Endodermal cell (in vitro differentiated cells): ENCODE data around the gene BPIFB2. TPM values are rescaled to one million over a fixed set of nuclear protein-coding genes. Genes with fewer than 3 reads are reported as not detected.

Source experiments
- DNase-seq: peaks from one replicate; pipeline ENCODE4 v3.0.0-alpha.2; 2017
- H3K27ac ChIP-seq: 2 replicates; pipeline ENCODE4 v1.5.1; 2013; ENCODE audit warnings: mild to moderate bottlenecking, low read depth, low read length, moderate library complexity
- H3K27me3 ChIP-seq: 2 replicates; pipeline ENCODE4 v1.6.1; 2013; ENCODE audit warnings: mild to moderate bottlenecking, low read length, moderate library complexity; ENCODE audit not compliant: insufficient read depth, control insufficient read depth, poor library complexity, severe bottlenecking
- H3K36me3 ChIP-seq: 2 replicates; pipeline ENCODE4 v1.7.0; 2013; ENCODE audit warnings: mild to moderate bottlenecking, low read length, moderate library complexity; ENCODE audit not compliant: control insufficient read depth, insufficient read depth
- H3K4me1 ChIP-seq: one replicate; pipeline ENCODE4 v1.7.0; 2013; ENCODE audit warnings: low read length; ENCODE audit not compliant: control insufficient read depth, insufficient read depth
- H3K4me3 ChIP-seq: 2 replicates; pipeline ENCODE4 v1.5.1; 2013; ENCODE audit warnings: mild to moderate bottlenecking, low read length, moderate library complexity
- H3K9ac ChIP-seq: 2 replicates; pipeline ENCODE4 v1.6.1; 2013; ENCODE audit warnings: mild to moderate bottlenecking, low read length, moderate library complexity; ENCODE audit not compliant: poor library complexity, severe bottlenecking; ENCODE audit errors: extremely low read depth
- H3K9me3 ChIP-seq: 2 replicates; pipeline ENCODE4 v1.6.1; 2013; ENCODE audit warnings: mild to moderate bottlenecking, low read length, moderate library complexity; ENCODE audit not compliant: control insufficient read depth
- H3K27ac Mint-ChIP-seq: 2 replicates; pipeline ENCODE4 v1.8.0; 2020; ENCODE audit warnings: mixed read lengths
- H3K27me3 Mint-ChIP-seq: 2 replicates; pipeline ENCODE4 v1.8.0; 2021; ENCODE audit warnings: mild to moderate bottlenecking, mixed read lengths; ENCODE audit not compliant: insufficient read depth
- H3K36me3 Mint-ChIP-seq: 2 replicates; pipeline ENCODE4 v1.8.0; 2020; ENCODE audit warnings: low read depth, mixed read lengths
- H3K4me1 Mint-ChIP-seq: 2 replicates; pipeline ENCODE4 v1.8.0; 2020; ENCODE audit warnings: mixed read lengths
- H3K4me3 Mint-ChIP-seq: 2 replicates; pipeline ENCODE4 v1.8.0; 2020; ENCODE audit warnings: mild to moderate bottlenecking, moderate library complexity, mixed read lengths
- H3K9me3 Mint-ChIP-seq: 2 replicates; pipeline ENCODE4 v1.8.0; 2020; ENCODE audit warnings: mild to moderate bottlenecking, mixed read lengths
- WGBS, 2 experiments: methylation state at CpG; one replicate each; pipeline versions ENCODE4 v1.1.5 to v1.1.7; 2013; ENCODE audit warnings: missing lambda C conversion rate in 2 of 2, mixed read lengths in 1 of 2; ENCODE audit not compliant: insufficient coverage in 1 of 2, insufficient read length in 1 of 2; 5-methylcytosine and 5-hydroxymethylcytosine counted together
- total RNA-seq, 2 donors: library from RNA; stranded (reverse); fragmentation: NEBNext Ultra II Directional in 1 of 2; extraction: Animal tissue kit (Norgen Biotek cat#: 25700) in 1 of 2; gene quantifications; 2 replicates in 1 of 2; 3 replicates in 1 of 2; pipeline ENCODE4 v1.2.1, GENCODE V29; 2021
- TF ChIP-seq, protein P1 (sequence below): fragments of 200-600 bp; sonication (generic); conservative IDR thresholded peaks from 2 replicates; pipeline ENCODE4 v1.5.0; 2021; ENCODE audit warnings: antibody characterized with exemption, mild to moderate bottlenecking

BPIFB2 gene
- total RNA-seq, 2 donors from 2014 or later = not detected

- TF ChIP-seq, protein P1, sequence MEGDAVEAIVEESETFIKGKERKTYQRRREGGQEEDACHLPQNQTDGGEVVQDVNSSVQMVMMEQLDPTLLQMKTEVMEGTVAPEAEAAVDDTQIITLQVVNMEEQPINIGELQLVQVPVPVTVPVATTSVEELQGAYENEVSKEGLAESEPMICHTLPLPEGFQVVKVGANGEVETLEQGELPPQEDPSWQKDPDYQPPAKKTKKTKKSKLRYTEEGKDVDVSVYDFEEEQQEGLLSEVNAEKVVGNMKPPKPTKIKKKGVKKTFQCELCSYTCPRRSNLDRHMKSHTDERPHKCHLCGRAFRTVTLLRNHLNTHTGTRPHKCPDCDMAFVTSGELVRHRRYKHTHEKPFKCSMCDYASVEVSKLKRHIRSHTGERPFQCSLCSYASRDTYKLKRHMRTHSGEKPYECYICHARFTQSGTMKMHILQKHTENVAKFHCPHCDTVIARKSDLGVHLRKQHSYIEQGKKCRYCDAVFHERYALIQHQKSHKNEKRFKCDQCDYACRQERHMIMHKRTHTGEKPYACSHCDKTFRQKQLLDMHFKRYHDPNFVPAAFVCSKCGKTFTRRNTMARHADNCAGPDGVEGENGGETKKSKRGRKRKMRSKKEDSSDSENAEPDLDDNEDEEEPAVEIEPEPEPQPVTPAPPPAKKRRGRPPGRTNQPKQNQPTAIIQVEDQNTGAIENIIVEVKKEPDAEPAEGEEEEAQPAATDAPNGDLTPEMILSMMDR = no peak
- no peaks in the 10 kb centered on the region for H3K9me3 Mint-ChIP-seq
- no peak overlapping the region for H3K27ac ChIP-seq
- no peak overlapping the region for H3K9ac ChIP-seq
- H3K4me3 ChIP-seq = no peak overlapping the region
- no peaks in the 10 kb centered on the region for H3K4me1 ChIP-seq
- H3K4me3 Mint-ChIP-seq = no peak overlapping the region
- no peak for DNase-seq
- H3K36me3 ChIP-seq = no peaks in the 10 kb centered on the region
- H3K27ac Mint-ChIP-seq = no peak overlapping the region
- H3K4me1 Mint-ChIP-seq = peaks cover 14% of the 10 kb centered on the region
- no peaks in the 10 kb centered on the region for H3K27me3 ChIP-seq
- WGBS, 2 experiments = 88 to 91% methylated on average over 10 of the region's 10 CpGs
- H3K36me3 Mint-ChIP-seq = no peaks in the 10 kb centered on the region
- peaks cover 26% of the 10 kb centered on the region for H3K27me3 Mint-ChIP-seq
- no peaks in the 10 kb centered on the region for H3K9me3 ChIP-seq
Observed at GRCh38 chr20:33015114-33015484, 7.6 kb downstream of the BPIFB2 start.

DNA sequence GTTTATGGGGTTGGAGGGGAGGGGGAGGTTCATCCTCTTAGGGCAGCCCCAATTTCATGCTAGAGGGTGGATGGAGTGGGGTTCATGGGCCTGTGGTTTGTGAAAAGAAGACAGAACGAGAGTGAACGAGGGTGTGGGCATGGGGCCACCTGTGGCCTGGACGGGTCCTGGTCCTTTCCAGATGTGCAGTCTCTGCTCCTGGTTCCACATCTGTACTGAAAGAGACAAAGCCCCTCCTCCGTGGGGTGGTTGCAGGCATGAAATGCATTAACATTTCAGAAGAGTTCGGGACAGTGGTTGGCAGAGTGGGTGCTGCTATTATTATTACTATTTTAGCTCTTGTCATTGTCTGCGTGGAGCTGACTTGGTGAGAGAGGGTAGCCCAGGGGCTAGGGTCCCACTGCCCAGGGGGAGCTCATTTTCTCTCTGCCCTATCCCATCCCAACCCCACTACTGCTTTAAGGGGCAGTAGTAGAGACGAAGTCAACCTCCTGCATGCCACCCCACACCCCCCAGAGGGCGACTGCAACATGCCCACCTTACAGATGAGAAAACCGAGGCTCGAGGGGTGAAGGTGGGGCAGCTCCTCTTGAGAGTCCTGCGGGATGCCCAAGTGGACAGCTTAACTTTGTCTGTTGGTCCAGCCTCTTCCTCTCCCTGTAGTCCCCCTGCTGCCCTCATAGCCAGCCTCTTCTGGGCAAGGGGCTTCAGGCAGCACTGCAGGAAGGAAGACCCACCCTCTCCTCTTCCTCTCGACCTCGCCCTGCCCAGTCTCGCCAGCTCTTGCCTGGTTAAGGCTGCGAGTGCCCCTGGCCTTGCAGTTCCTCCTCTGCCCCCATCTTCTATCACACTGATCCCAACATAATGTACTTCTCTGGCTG lies 8.4 kb downstream of the BPIFB2 start:
- Mint-ChIP-seq H3K4me3 (no peak overlapping the region), H3K27ac (no peak overlapping the region), H3K9me3 (no peaks in the 10 kb centered on the region), H3K36me3 (no peaks in the 10 kb centered on the region), H3K27me3 (peaks cover 26% of the 10 kb centered on the region), H3K4me1 (peaks cover 14% of the 10 kb centered on the region)
- Histone ChIP-seq H3K9ac (no peak overlapping the region), H3K9me3 (no peaks in the 10 kb centered on the region), H3K27ac (no peak overlapping the region), H3K4me3 (no peak overlapping the region), H3K27me3 (no peaks in the 10 kb centered on the region), H3K36me3 (no peaks in the 10 kb centered on the region), H3K4me1 (no peaks in the 10 kb centered on the region)
- no peak for DNase-seq
- TF ChIP-seq, protein P1 = no peak
- WGBS, 2 experiments = 87 to 91% methylated on average over 7 to 15 of the region's 15 CpGs

GRCh38 chr20:33016581-33017109 lies 9.1 kb downstream of the BPIFB2 start:
- Mint-ChIP-seq H3K27ac (no peak overlapping the region), H3K36me3 (no peaks in the 10 kb centered on the region), H3K27me3 (peaks cover 26% of the 10 kb centered on the region), H3K9me3 (no peaks in the 10 kb centered on the region), H3K4me1 (peaks cover 14% of the 10 kb centered on the region), H3K4me3 (no peak overlapping the region)
- TF ChIP-seq, protein P1 = no peak
- Histone ChIP-seq H3K9me3 (no peaks in the 10 kb centered on the region), H3K27me3 (no peaks in the 10 kb centered on the region), H3K4me1 (no peaks in the 10 kb centered on the region), H3K27ac (no peak overlapping the region), H3K9ac (no peak overlapping the region), H3K36me3 (no peaks in the 10 kb centered on the region), H3K4me3 (no peak overlapping the region)
- 93 to 94% methylated on average over 5 to 7 of the region's 7 CpGs for WGBS, 2 experiments
- no peak for DNase-seq
